ENCODE measurements around the gene ZNRF4.
"Not testable (repeated sequence)": the region's sequence is repeated elsewhere in the genome, so short reads cannot be mapped to it uniquely, and the experiment has no call there.

The ZNRF4 gene

GRCh38 chr19:5473646-5474045, 18.4 kb downstream of the ZNRF4 start:
- no peak for DNase-seq (ENCODE audit: low read depth in 2 of 2)

GRCh38 chr19:5477451-5478215, 22.4 kb downstream of the ZNRF4 start:
- no peak for DNase-seq (ENCODE audit: low read depth in 2 of 2)

- no peak for DNase-seq (ENCODE audit: low read depth in 2 of 2)
Observed at GRCh38 chr19:5478241-5478924, 23.2 kb downstream of the ZNRF4 start.

GRCh38 chr19:5478925-5479588, 23.8 kb downstream of the ZNRF4 start:
- no peak for DNase-seq (ENCODE audit: low read depth in 2 of 2)

GRCh38 chr19:5479958-5480357, 24.7 kb downstream of the ZNRF4 start:
- DNase-seq (ENCODE audit: low read depth in 2 of 2) = no peak

- DNase-seq (ENCODE audit: low read depth in 2 of 2) = peak; percentile 15 to 24
Observed at GRCh38 chr19:5480427-5480836, 25.2 kb downstream of the ZNRF4 start.

- no peak for DNase-seq (ENCODE audit: low read depth in 2 of 2)
Observed at GRCh38 chr19:5481957-5482356, 26.7 kb downstream of the ZNRF4 start.

- no peak for DNase-seq (ENCODE audit: low read depth in 2 of 2)
Observed at GRCh38 chr19:5484398-5485285, 29.4 kb downstream of the ZNRF4 start.

GRCh38 chr19:5485286-5485636, 30.0 kb downstream of the ZNRF4 start:
- DNase-seq (ENCODE audit: low read depth in 2 of 2) = no peak

- not testable (repeated sequence) for DNase-seq (ENCODE audit: low read depth in 2 of 2)
Observed at GRCh38 chr19:5485658-5486057, 30.4 kb downstream of the ZNRF4 start.

GRCh38 chr19:5487222-5487621, 32.0 kb downstream of the ZNRF4 start:
- DNase-seq (ENCODE audit: low read depth in 2 of 2) = no peak

- DNase-seq (ENCODE audit: low read depth in 2 of 2) = no peak
Observed at GRCh38 chr19:5489551-5489950, 34.3 kb downstream of the ZNRF4 start.

- no peak for DNase-seq (ENCODE audit: low read depth in 2 of 2)
Observed at GRCh38 chr19:5491565-5491964, 36.3 kb downstream of the ZNRF4 start.

GRCh38 chr19:5492281-5492634, 37.0 kb downstream of the ZNRF4 start:
- DNase-seq (ENCODE audit: low read depth in 2 of 2) = no peak

- DNase-seq (ENCODE audit: low read depth in 2 of 2) = no peak
Observed at GRCh38 chr19:5492635-5493409, 37.6 kb downstream of the ZNRF4 start.

GRCh38 chr19:5494773-5495172, 39.6 kb downstream of the ZNRF4 start:
- DNase-seq (ENCODE audit: low read depth in 2 of 2) = no peak

- no peak for DNase-seq (ENCODE audit: low read depth in 2 of 2)
Observed at GRCh38 chr19:5495792-5496191, 40.6 kb downstream of the ZNRF4 start.

- no peak for DNase-seq (ENCODE audit: low read depth in 2 of 2)
Observed at GRCh38 chr19:5497297-5497696, 42.1 kb downstream of the ZNRF4 start.

- DNase-seq (ENCODE audit: low read depth in 2 of 2) = no peak
Observed at GRCh38 chr19:5498830-5499550, 43.8 kb downstream of the ZNRF4 start.

GRCh38 chr19:5501907-5502306, 46.7 kb downstream of the ZNRF4 start:
- DNase-seq (ENCODE audit: low read depth in 2 of 2) = no peak

- DNase-seq (ENCODE audit: low read depth in 2 of 2) = no peak
Observed at GRCh38 chr19:5503598-5503997, 48.4 kb downstream of the ZNRF4 start.

Data from activated CD4-positive, alpha-beta T cell treated with anti-CD3 and anti-CD28 coated beads for 24 hours (primary cell).